Epithelial cell of proximal tubule (primary cell): ENCODE measurements around the gene KLHL42. TPM values are rescaled to one million over a fixed set of nuclear protein-coding genes. Genes with fewer than 3 reads are reported as not detected.
A peak's percentile ranks its signal among the peaks of the same experiment; 100 is the strongest.

Experiments
- DNase-seq: peaks from one replicate; pipeline ENCODE4 v3.0.0-alpha.2; 2011; ENCODE audit warnings: low read depth
- H3K4me3 ChIP-seq: 2 replicates; pipeline ENCODE4 v1.5.1; 2011; ENCODE audit warnings: low read depth, mild to moderate bottlenecking, low read length
- CTCF ChIP-seq: conservative IDR thresholded peaks from 2 replicates; pipeline ENCODE4 v1.5.1; 2012; ENCODE audit warnings: low read depth, mild to moderate bottlenecking, low read length
- total RNA-seq: library from RNA; depleted of rRNA; stranded (reverse); fragments of >200 nt; gene quantifications from 2 replicates; pipeline ENCODE4 v1.2.3, GENCODE V29; 2015

The KLHL42 gene
- total RNA-seq, 1 donor from 2014 or later = 16.9 TPM

DNA sequence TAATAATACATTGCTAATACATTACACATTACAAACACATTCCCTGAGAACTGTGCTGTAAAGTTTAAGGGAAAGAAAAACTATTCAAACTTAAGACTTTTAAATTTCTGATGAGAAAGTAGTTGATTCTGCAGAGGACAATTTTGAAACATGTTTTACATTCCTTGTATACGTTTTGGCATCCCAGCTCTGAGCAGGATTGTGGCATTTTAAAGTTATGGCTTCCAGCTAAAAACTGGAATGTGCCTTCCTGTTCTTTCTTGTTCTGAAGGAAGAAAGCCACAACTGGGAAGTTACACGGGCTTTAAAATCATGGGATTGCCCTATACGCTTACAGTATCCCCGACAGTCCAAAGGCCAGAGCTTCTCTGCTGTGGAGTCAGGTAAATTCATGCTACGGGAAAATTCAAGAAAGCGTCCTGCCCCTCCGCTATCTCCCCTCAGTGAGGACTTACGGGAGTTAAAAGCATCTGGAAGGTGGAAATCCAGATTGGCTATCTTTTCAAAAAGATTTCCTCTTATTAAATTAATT lies 10.8 kb upstream of the KLHL42 start:
- DNase-seq = no peak
- no peak for TF ChIP-seq CTCF
- H3K4me3 ChIP-seq = no peak overlapping the region

- TF ChIP-seq CTCF = no peak
- H3K4me3 ChIP-seq = no peak overlapping the region
- DNase-seq = no peak
Measured at GRCh38 chr12:27771481-27772327, 8.3 kb upstream of the KLHL42 start.

DNA sequence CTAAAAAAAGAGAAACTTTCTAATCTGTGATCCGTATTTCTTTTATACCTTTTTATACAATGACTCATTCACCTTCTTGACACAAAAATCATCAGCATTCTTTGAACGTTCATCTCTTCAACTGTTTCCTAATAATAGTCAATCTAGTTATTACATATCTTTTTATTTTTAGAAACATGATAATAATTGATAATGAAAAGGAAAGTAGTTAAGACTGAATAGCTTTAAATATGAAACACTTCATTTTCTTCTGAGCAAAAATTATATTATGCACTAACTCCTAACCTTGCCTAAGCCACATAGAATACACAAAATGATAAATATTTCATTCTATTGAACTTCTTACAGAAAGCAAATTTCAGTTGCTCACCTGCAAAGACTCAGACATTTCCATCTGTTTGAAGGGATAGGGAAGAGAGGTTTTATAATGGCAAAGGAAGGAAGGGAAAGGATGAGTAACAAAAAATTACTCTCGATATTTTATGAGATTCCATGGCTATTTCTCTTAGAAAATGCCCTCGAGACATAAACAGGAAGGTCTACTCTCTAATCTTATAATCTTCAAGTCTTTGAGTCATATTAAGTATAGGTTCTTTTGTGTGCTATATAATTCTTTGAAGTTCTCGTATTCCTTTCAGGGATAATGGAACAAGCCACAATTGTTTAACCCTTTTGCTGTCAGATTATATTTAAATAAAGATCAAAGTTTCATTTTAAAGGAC lies 7.5 kb upstream of the KLHL42 start:
- no peak for DNase-seq
- TF ChIP-seq CTCF = no peak
- H3K4me3 ChIP-seq = no peak overlapping the region

GRCh38 chr12:27777141-27777540 lies 2.9 kb upstream of the KLHL42 start:
- no peak for TF ChIP-seq CTCF

DNA sequence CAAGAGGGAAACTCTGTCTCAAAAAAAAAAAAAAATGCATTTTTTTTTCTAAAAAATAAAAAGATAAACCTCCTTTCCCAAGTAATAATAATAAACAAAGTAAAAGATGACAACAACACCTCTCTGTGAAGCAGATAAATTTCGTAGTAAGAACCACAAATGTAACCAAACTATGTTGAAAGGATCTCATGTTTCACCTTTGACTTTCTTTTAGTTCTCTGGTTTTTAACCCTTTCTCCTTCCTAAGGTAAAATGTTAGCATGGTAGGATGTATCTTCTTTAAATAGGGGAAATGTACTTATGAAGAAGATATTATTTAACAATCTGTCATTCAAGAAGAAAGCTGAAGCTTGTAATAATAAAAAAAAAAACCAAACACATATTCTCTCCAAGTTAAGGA lies 1.8 kb upstream of the KLHL42 start:
- H3K4me3 ChIP-seq = no peak overlapping the region
- no peak for TF ChIP-seq CTCF
- DNase-seq = no peak

More at GRCh38 chr12:27777141-27777540, 2.9 kb upstream of the KLHL42 start:
- no peak overlapping the region for H3K4me3 ChIP-seq
- no peak for DNase-seq

DNA sequence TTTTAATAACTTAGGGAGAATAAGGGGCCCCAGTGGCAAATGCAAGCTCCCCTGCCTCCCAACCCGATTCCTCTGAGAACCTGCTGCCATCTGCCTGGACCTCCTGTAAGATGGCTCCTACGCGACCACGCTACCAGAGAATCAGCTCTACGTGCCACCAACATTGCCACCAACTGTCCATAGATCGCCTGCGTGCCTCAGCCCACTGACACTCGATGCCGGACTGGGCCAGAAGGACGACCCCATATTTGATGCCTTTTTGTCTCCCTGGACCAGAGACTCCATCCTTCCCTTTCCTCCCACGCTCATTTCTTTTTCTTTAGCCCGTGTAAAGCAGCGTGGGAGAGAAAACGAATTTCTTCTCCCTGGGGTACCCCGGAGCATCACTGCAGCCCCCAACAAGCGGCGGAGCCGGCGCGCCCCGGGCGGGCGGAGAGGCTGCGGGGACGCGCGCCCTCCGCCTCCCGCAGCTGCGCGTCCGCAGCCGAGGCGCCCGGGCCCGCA lies 565 bp upstream of the KLHL42 start:
- TF ChIP-seq CTCF = no peak
- DNase-seq = no peak
- peak overlapping the region; percentile 83 for H3K4me3 ChIP-seq
